H1 (cell line): ENCODE results near the gene SPTB. TPM values are rescaled to one million over a fixed set of nuclear protein-coding genes. Genes with fewer than 3 reads are reported as not detected.

Source experiments
- CTCF ChIA-PET: fragments of 300-600 bp; sonication (Branson Sonifier 250); formaldehyde crosslinking; loops from one replicate; lab custom pipeline; 2021; ENCODE audit not compliant: partially characterized antibody; lab: Charles Lee
- POLR2A ChIA-PET: fragments of 300-600 bp; sonication (Branson Sonifier 250); formaldehyde crosslinking; loops from one replicate; lab custom pipeline; 2021; ENCODE audit warnings: inconsistent platforms; ENCODE audit not compliant: partially characterized antibody; lab: Charles Lee
- DNase-seq, 2 experiments: peaks; one replicate each; pipeline versions ENCODE4 v3.0.0 to v3.0.0-alpha.2; 2010 to 2022; ENCODE audit warnings: low spot score in 2 of 2, low read depth in 1 of 2, mixed read lengths in 1 of 2
- FAIRE-seq: peaks from 2 replicates; lab custom pipeline; 2011; peaks lifted over from hg19 to GRCh38; lab: Jason Lieb, UNC
- H2AFZ ChIP-seq: 2 replicates; pipeline ENCODE4 v1.8.1; 2012; ENCODE audit warnings: low read length, inconsistent platforms
- H2AK5ac ChIP-seq: 2 replicates; pipeline ENCODE4 v1.6.1; 2013; ENCODE audit warnings: low read depth, low read length
- H2BK120ac ChIP-seq: replicated peaks from 2 replicates; pipeline ENCODE3; 2013; ENCODE audit warnings: low read depth, low read length, inconsistent platforms
- H2BK12ac ChIP-seq: 2 replicates; pipeline ENCODE4 v1.6.1; 2013; ENCODE audit warnings: low read depth, low read length
- H2BK15ac ChIP-seq: 2 replicates; pipeline ENCODE4 v1.6.1; 2013; ENCODE audit warnings: low read length
- H2BK20ac ChIP-seq: 2 replicates; pipeline ENCODE4 v1.6.1; 2013; ENCODE audit warnings: low read length
- H2BK5ac ChIP-seq: 2 replicates; pipeline ENCODE4 v1.6.1; 2013; ENCODE audit warnings: low read depth, low read length
- H3K14ac ChIP-seq: 2 replicates; pipeline ENCODE4 v1.6.1; 2013; ENCODE audit warnings: inconsistent platforms; ENCODE audit not compliant: insufficient read length
- H3K18ac ChIP-seq: 2 replicates; pipeline ENCODE4 v1.6.1; 2013; ENCODE audit warnings: low read length; ENCODE audit errors: extremely low read depth
- H3K23ac ChIP-seq: 2 replicates; pipeline ENCODE4 v1.6.1; 2013; ENCODE audit warnings: inconsistent platforms; ENCODE audit not compliant: insufficient read length
- H3K23me2 ChIP-seq: 2 replicates; pipeline ENCODE4 v1.6.1; 2013; ENCODE audit warnings: low read depth, low read length
- H3K27ac ChIP-seq: 2 replicates; pipeline ENCODE4 v1.6.1; 2011; ENCODE audit warnings: low read depth, low read length, inconsistent platforms
- H3K27me3 ChIP-seq, 4 experiments: replicated peaks in 1 of 4; 1 replicate in 1 of 4; 2 replicates in 3 of 4; pipeline versions ENCODE4 v1.6.1 to v1.8.1; 2011 to 2013; ENCODE audit warnings: low read length in 3 of 4, mild to moderate bottlenecking in 3 of 4, inconsistent platforms in 2 of 4, mixed read lengths in 2 of 4, moderate library complexity in 1 of 4; ENCODE audit not compliant: control insufficient read depth in 3 of 4, insufficient read depth in 3 of 4; ENCODE audit errors: extremely low read depth in 1 of 4
- H3K36me3 ChIP-seq, 4 experiments: 2 replicates each; pipeline versions ENCODE4 v1.6.1 to v1.8.1; 2011 to 2013; ENCODE audit warnings: mild to moderate bottlenecking in 4 of 4, low read length in 3 of 4, moderate library complexity in 2 of 4, control low read depth in 1 of 4, inconsistent platforms in 1 of 4; ENCODE audit not compliant: insufficient read depth in 4 of 4, control insufficient read depth in 2 of 4
- H3K4ac ChIP-seq: replicated peaks from 2 replicates; pipeline ENCODE3; 2013; ENCODE audit warnings: low read length, low read depth, mixed read lengths, inconsistent platforms; ENCODE audit not compliant: insufficient read length
- H3K4me1 ChIP-seq, 4 experiments: replicated peaks in 1 of 4; 1 replicate in 1 of 4; 2 replicates in 3 of 4; pipeline versions ENCODE4 v1.6.1 to v1.8.1; 2011 to 2013; ENCODE audit warnings: low read length in 3 of 4, inconsistent platforms in 2 of 4, mixed read lengths in 1 of 4; ENCODE audit not compliant: insufficient read depth in 4 of 4, control insufficient read depth in 3 of 4
- H3K4me2 ChIP-seq, 2 experiments: 2 replicates each; pipeline versions ENCODE4 v1.6.1 to v1.8.1; 2011 to 2013; ENCODE audit warnings: low read depth in 2 of 2, low read length in 2 of 2, control low read depth in 1 of 2, inconsistent platforms in 1 of 2, mild to moderate bottlenecking in 1 of 2; ENCODE audit not compliant: insufficient read depth in 1 of 2
- H3K4me3 ChIP-seq, 4 experiments: fragments of 200-600, 300-600 bp in 1 of 4; sonication (generic), shearing (Covaris generic), sonication (Bioruptor Twin) in 1 of 4; 2 replicates each; pipeline versions ENCODE4 v1.5.1 to v1.8.1; 2011 to 2016; ENCODE audit warnings: low read length in 4 of 4, low read depth in 3 of 4, control low read depth in 2 of 4, inconsistent platforms in 2 of 4, mild to moderate bottlenecking in 2 of 4, mixed read lengths in 1 of 4, moderate library complexity in 1 of 4; ENCODE audit not compliant: insufficient read depth in 2 of 4; ENCODE audit errors: extremely low read depth in 1 of 4
- H3K56ac ChIP-seq: replicated peaks from 2 replicates; pipeline ENCODE3; 2013; ENCODE audit warnings: low read depth, mild to moderate bottlenecking, mixed read lengths, low read length, inconsistent platforms; ENCODE audit not compliant: insufficient read length
- H3K79me1 ChIP-seq: 2 replicates; pipeline ENCODE4 v1.6.1; 2013; ENCODE audit warnings: low read depth, low read length, control low read depth
- H3K79me2 ChIP-seq, 2 experiments: 2 replicates each; pipeline versions ENCODE4 v1.6.1 to v1.8.1; 2012 to 2013; ENCODE audit warnings: low read length in 2 of 2, mild to moderate bottlenecking in 2 of 2, inconsistent platforms in 1 of 2; ENCODE audit not compliant: insufficient read depth in 2 of 2, control insufficient read depth in 1 of 2
- H3K9ac ChIP-seq, 4 experiments: replicated peaks in 1 of 4; 1 replicate in 1 of 4; 2 replicates in 3 of 4; pipeline versions ENCODE4 v1.6.1 to v1.8.1; 2011 to 2013; ENCODE audit warnings: low read depth in 3 of 4, low read length in 3 of 4, control low read depth in 2 of 4, mild to moderate bottlenecking in 2 of 4, moderate library complexity in 2 of 4, inconsistent platforms in 1 of 4; ENCODE audit errors: extremely low read depth in 1 of 4
- H3K9me3 ChIP-seq, 2 experiments: 2 replicates each; pipeline versions ENCODE4 v1.6.1 to v1.8.1; 2012 to 2013; ENCODE audit warnings: mild to moderate bottlenecking in 2 of 2, moderate library complexity in 2 of 2, control low read depth in 1 of 2, inconsistent platforms in 1 of 2, low read depth in 1 of 2, low read length in 1 of 2, mixed read lengths in 1 of 2; ENCODE audit not compliant: insufficient read depth in 2 of 2
- H4K20me1 ChIP-seq, 2 experiments: replicated peaks in 1 of 2; 2 replicates each; pipeline versions ENCODE3 to v1.8.1; 2011 to 2013; ENCODE audit warnings: inconsistent platforms in 2 of 2, low read length in 2 of 2, mild to moderate bottlenecking in 1 of 2; ENCODE audit not compliant: insufficient read depth in 2 of 2, control insufficient read depth in 1 of 2
- H4K5ac ChIP-seq: 2 replicates; pipeline ENCODE4 v1.6.1; 2013; ENCODE audit warnings: low read length, low read depth, mixed read lengths, inconsistent platforms; ENCODE audit not compliant: insufficient read length
- H4K8ac ChIP-seq: 2 replicates; pipeline ENCODE4 v1.8.0; 2013; ENCODE audit warnings: mild to moderate bottlenecking, moderate library complexity, low read length, inconsistent platforms; ENCODE audit not compliant: insufficient read depth; ENCODE audit errors: extremely low read depth
- H4K91ac ChIP-seq: replicated peaks from 2 replicates; pipeline ENCODE3; 2013; ENCODE audit warnings: low read length, mixed read lengths, inconsistent platforms; ENCODE audit not compliant: insufficient read length
- BACH1 ChIP-seq: IDR thresholded peaks from 2 replicates; pipeline ENCODE4 v1.6.1; 2012; ENCODE audit warnings: low read length, improper control_type of control experiment
- CREB1 ChIP-seq: IDR thresholded peaks from 2 replicates; pipeline ENCODE4 v1.6.1; 2012; ENCODE audit warnings: inconsistent platforms
- SP1 ChIP-seq: IDR thresholded peaks from 2 replicates; pipeline ENCODE4 v1.6.1; 2011; ENCODE audit warnings: low read depth, low read length
- SP2 ChIP-seq: IDR thresholded peaks from 2 replicates; pipeline ENCODE4 v1.6.1; 2012; ENCODE audit warnings: mild to moderate bottlenecking, low read length, inconsistent platforms
- ZNF274 ChIP-seq: IDR thresholded peaks from 2 replicates; pipeline ENCODE4 v1.7.0; 2012; ENCODE audit warnings: low read length, borderline replicate concordance; ENCODE audit errors: extremely low read depth
- WGBS, 2 experiments: shearing (Covaris generic) in 1 of 2; methylation state at CpG; one replicate each; pipeline versions ENCODE4 v1.1.6 to v1.1.7; 2013 to 2015; ENCODE audit warnings: low lambda C conversion rate in 2 of 2, mixed read lengths in 2 of 2, inconsistent platforms in 1 of 2, low coverage in 1 of 2, missing lambda C conversion rate in 1 of 2; ENCODE audit not compliant: insufficient replicate concordance in 2 of 2, insufficient coverage in 1 of 2, insufficient read length in 1 of 2; ENCODE audit errors: extremely low coverage in 1 of 2, missing lambda C conversion rate in 1 of 2; 5-methylcytosine and 5-hydroxymethylcytosine counted together
- polyA plus RNA-seq, 7 experiments: library from polyadenylated mRNA; depleted of rRNA in 3 of 7; stranded (reverse) in 5 of 7; unstranded in 2 of 7; fragments of >200 nt in 5 of 7; fragments of 200-250 nt in 2 of 7; gene quantifications; 1 replicate in 5 of 7; 2 replicates in 1 of 7; 4 replicates in 1 of 7; pipeline versions ENCODE4 v1.2.1 to v1.2.3, GENCODE V29; 2011 to 2013; ENCODE audit warnings: missing spikeins in 2 of 7, mixed read lengths in 2 of 7
- total RNA-seq: library from RNA; stranded (reverse); fragmentation: NEBNext Ultra II Directional; extraction: Animal tissue kit (Norgen Biotek cat#: 25700); gene quantifications from 2 replicates; pipeline ENCODE4 v1.2.1, GENCODE V29; 2021

The SPTB gene
- total and polyA plus RNA-seq, 2 of the 8 experiments (the other 6 are each of a cell fraction or from before 2014, with no cell fraction given): 0.30 to 2.4 TPM

GRCh38 chr14:64722842-64723447 lies 156.8 kb downstream of the SPTB start:
- no peak overlapping the region for H3K27ac ChIP-seq
- H3K9me3 ChIP-seq: no peaks in the 10 kb centered on the region
- H4K20me1 ChIP-seq: peaks cover 42 to 61% of the 10 kb centered on the region in 2 experiments
- H3K23me2 ChIP-seq: no peaks in the 10 kb centered on the region
- no peak overlapping the region for H2BK15ac ChIP-seq
- peaks cover 2 to 10% (median 5%) of the 10 kb centered on the region in 4 experiments; a peak in 6 of 8 replicates for H3K36me3 ChIP-seq
- no peak overlapping the region for H3K14ac ChIP-seq
- 89% methylated on average over 5 of the region's 5 CpGs; no CpG with 5 or more reads in 1 of the 2 experiments for WGBS, 2 experiments
- DNase-seq (no peak), FAIRE-seq (no peak)
- H2AK5ac ChIP-seq: peak overlapping the region; percentile 87; the same call in 1 of the 2 replicates
- peaks cover 50 to 75% (median 61%) of the 10 kb centered on the region in 4 experiments for H3K4me1 ChIP-seq
- peak overlapping the region; percentile 71; the same call in 1 of the 2 replicates for H2BK12ac ChIP-seq
- H4K5ac ChIP-seq: no peak overlapping the region
- no peak overlapping the region; a peak in 1 of 7 replicates for H3K9ac ChIP-seq
- H4K91ac ChIP-seq: no peak overlapping the region
- peak overlapping the region; percentile 16; the same call in 1 of the 2 replicates for H4K8ac ChIP-seq
- H3K23ac ChIP-seq: no peak overlapping the region
- H3K18ac ChIP-seq: no peak overlapping the region
- H3K79me2 ChIP-seq: peaks cover 7 to 99% of the 10 kb centered on the region in 2 experiments
- CTCF ChIA-PET: interaction anchor here (0.6 to 4.6 kb wide), 6 partner anchors 13 to 97 kb away, joined by 3 to 14 read pairs (median 4); no protein-coding TSS in a partner anchor
- no peak overlapping the region; the same call in 1 of the 2 replicates for H2BK5ac ChIP-seq
- POLR2A ChIA-PET: no interaction called here
- 0 out of 4 replicates have a peak overlapping the region, but pooled peaks of 1 of the 2 experiments have one; percentile 7 for H3K4me2 ChIP-seq
- no peak for TF ChIP-seq ZNF274
- no peak for TF ChIP-seq CREB1
- TF ChIP-seq SP1: no peak
- no peak for TF ChIP-seq SP2
- no peak for TF ChIP-seq BACH1
- H2AFZ ChIP-seq: no peak overlapping the region
- H2BK120ac ChIP-seq: no peak overlapping the region
- H3K79me1 ChIP-seq: peaks cover 24% of the 10 kb centered on the region
- H3K4ac ChIP-seq: no peak overlapping the region
- H2BK20ac ChIP-seq: no peak overlapping the region
- H3K27me3 ChIP-seq: no peaks in the 10 kb centered on the region
- no peak overlapping the region for H3K56ac ChIP-seq
- no peak overlapping the region for H3K4me3 ChIP-seq
